HepG2 (cell line): ENCODE results near the gene DHX36. TPM values are rescaled to one million over a fixed set of nuclear protein-coding genes. Genes with fewer than 3 reads are reported as not detected.

ENCODE experiments used
- ADNP ChIP-seq: sonication (generic); formaldehyde crosslinking; IDR thresholded peaks from 2 replicates; pipeline ENCODE4 v1.4.0; 2020; ENCODE audit warnings: missing genetic modification reagents
- ARID2 ChIP-seq: sonication (generic); formaldehyde crosslinking; IDR thresholded peaks from 2 replicates; pipeline ENCODE4 v1.8.1; 2022; ENCODE audit warnings: mild to moderate bottlenecking, missing genetic modification reagents, borderline replicate concordance
- ARNT2 ChIP-seq: sonication (generic); formaldehyde crosslinking; IDR thresholded peaks from 2 replicates; pipeline ENCODE4 v1.8.0; 2022; ENCODE audit warnings: mild to moderate bottlenecking, low read depth, missing genetic modification reagents, moderate library complexity
- CTCF ChIP-seq: sonication (generic); formaldehyde crosslinking; IDR thresholded peaks from 2 replicates; pipeline ENCODE4 v1.5.0; 2020; ENCODE audit warnings: mild to moderate bottlenecking, missing genetic modification reagents, moderate library complexity
- FOSL2 ChIP-seq: sonication (generic); formaldehyde crosslinking; IDR thresholded peaks from 2 replicates; pipeline ENCODE4 v1.4.0; 2020; ENCODE audit warnings: missing genetic modification reagents
- GATAD2A ChIP-seq: IDR thresholded peaks from 2 replicates; pipeline ENCODE4 v1.6.1; 2016
- HMG20A ChIP-seq: IDR thresholded peaks from 2 replicates; pipeline ENCODE4 v1.6.1; 2016; ENCODE audit warnings: borderline replicate concordance
- ISL2 ChIP-seq: sonication (generic); formaldehyde crosslinking; IDR thresholded peaks from 2 replicates; pipeline ENCODE4 v1.5.0; 2020; ENCODE audit warnings: missing genetic modification reagents
- KDM3A ChIP-seq: IDR thresholded peaks from 2 replicates; pipeline ENCODE4 v1.6.1; 2018; ENCODE audit warnings: low read depth, missing compliant biosample characterization
- MIXL1 ChIP-seq: IDR thresholded peaks from 2 replicates; pipeline ENCODE4 v1.6.1; 2016
- MTA1 ChIP-seq: sonication (generic); formaldehyde crosslinking; IDR thresholded peaks from 2 replicates; pipeline ENCODE4 v1.4.0; 2020; ENCODE audit warnings: missing genetic modification reagents, mild to moderate bottlenecking, borderline replicate concordance
- MXD3 ChIP-seq: IDR thresholded peaks from 2 replicates; pipeline ENCODE4 v1.6.1; 2016; ENCODE audit warnings: mild to moderate bottlenecking, missing biosample characterization, missing genetic modification reagents
- NCOR1 ChIP-seq: fragments of 200-600 bp; sonication (generic); IDR thresholded peaks from 2 replicates; pipeline ENCODE4 v1.7.0; 2017; ENCODE audit warnings: antibody characterized with exemption, low read length, borderline replicate concordance
- XRCC5 ChIP-seq: fragments of 200-400 bp; formaldehyde crosslinking; optimal IDR thresholded peaks from 2 replicates; pipeline ENCODE3; 2017; ENCODE audit warnings: mild to moderate bottlenecking, low read length
- ZBTB33 ChIP-seq: sonication (generic); formaldehyde crosslinking; IDR thresholded peaks from 2 replicates; pipeline ENCODE4 v1.4.0; 2020; ENCODE audit warnings: missing genetic modification reagents
- ZNF124 ChIP-seq: sonication (generic); formaldehyde crosslinking; IDR thresholded peaks from 2 replicates; pipeline ENCODE4 v1.4.0; 2020; ENCODE audit warnings: missing genetic modification reagents
- ZNF331 ChIP-seq: sonication (generic); formaldehyde crosslinking; IDR thresholded peaks from 2 replicates; pipeline ENCODE4 v1.4.0; 2020; ENCODE audit warnings: missing genetic modification reagents
- ZNF501 ChIP-seq: sonication (generic); formaldehyde crosslinking; IDR thresholded peaks from 2 replicates; pipeline ENCODE4 v1.5.1; 2020; ENCODE audit warnings: mild to moderate bottlenecking, moderate library complexity, missing genetic modification reagents
- ZNF513 ChIP-seq: sonication (generic); formaldehyde crosslinking; conservative IDR thresholded peaks from 2 replicates; pipeline ENCODE4 v1.5.0; 2020; ENCODE audit warnings: missing genetic modification reagents
- ZNF547 ChIP-seq: sonication (generic); formaldehyde crosslinking; IDR thresholded peaks from 2 replicates; pipeline ENCODE4 v1.5.1; 2020; ENCODE audit warnings: mild to moderate bottlenecking, missing genetic modification reagents
- ZNF598 ChIP-seq: sonication (generic); formaldehyde crosslinking; IDR thresholded peaks from 2 replicates; pipeline ENCODE4 v1.5.1; 2020; ENCODE audit warnings: mild to moderate bottlenecking, missing genetic modification reagents, borderline replicate concordance
- polyA plus RNA-seq, 8 experiments: library from polyadenylated mRNA; depleted of rRNA in 3 of 8; stranded (reverse) in 7 of 8; unstranded in 1 of 8; fragments of >200 nt; fragmentation: Illumina TruSeq in 4 of 8; extraction: Trizol in 4 of 8; gene quantifications; 2 replicates each; pipeline versions ENCODE4 v1.2.1 to v1.2.3, GENCODE V29; 2011 to 2016; ENCODE audit warnings: low read depth in 4 of 8, missing spikeins in 1 of 8, mixed read lengths in 1 of 8; ENCODE audit not compliant: insufficient read depth in 1 of 8
- total RNA-seq, 5 experiments: library from RNA; depleted of rRNA; stranded (reverse); fragments of >200 nt; fragmentation: Illumina TruSeq; extraction: Trizol; gene quantifications; 2 replicates each; pipeline ENCODE4 v1.2.3, GENCODE V29; 2016; ENCODE audit warnings: low read depth in 1 of 5
- TF ChIP-seq, protein P1 (sequence below): IDR thresholded peaks from 2 replicates; pipeline ENCODE4 v1.6.1; 2016; ENCODE audit warnings: low read depth, borderline replicate concordance
- TF ChIP-seq, protein P2 (sequence below): conservative IDR thresholded peaks from 2 replicates; pipeline ENCODE4 v1.6.1; 2018; ENCODE audit warnings: missing genetic modification reagents

Gene DHX36
- total and polyA plus RNA-seq, 2 of the 13 experiments (the other 11 are each of a cell fraction or from before 2014, with no cell fraction given), result 30.3 to 44.2 TPM

GRCh38 chr3:154252759-154253638 lies 71.3 kb downstream of the DHX36 start (continued):
- TF ChIP-seq ZBTB33 (CRISPR knock-in tag), result peak; percentile 58; the same call in 1 of the 2 replicates
- 0 out of 2 replicates have a peak, but pooled peaks have one; percentile 39 for TF ChIP-seq KDM3A (CRISPR knock-in tag)
- TF ChIP-seq ISL2, result peak; percentile 43; the same call in 1 of the 2 replicates
- TF ChIP-seq, protein P1, sequence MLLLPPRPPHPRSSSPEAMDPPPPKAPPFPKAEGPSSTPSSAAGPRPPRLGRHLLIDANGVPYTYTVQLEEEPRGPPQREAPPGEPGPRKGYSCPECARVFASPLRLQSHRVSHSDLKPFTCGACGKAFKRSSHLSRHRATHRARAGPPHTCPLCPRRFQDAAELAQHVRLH, result peak; percentile 79; the same call in 1 of the 2 replicates
- no peak for TF ChIP-seq ZNF513 (CRISPR knock-in tag)
- TF ChIP-seq ZNF331 (CRISPR knock-in tag), result 0 out of 2 replicates have a peak, but pooled peaks have one; percentile 26
- TF ChIP-seq ZNF124, result 0 out of 2 replicates have a peak, but pooled peaks have one; percentile 46
- 0 out of 2 replicates have a peak, but pooled peaks have one; percentile 11 for TF ChIP-seq HMG20A (CRISPR knock-in tag)
- peak; percentile 54; the same call in 1 of the 2 replicates for TF ChIP-seq ZNF501 (CRISPR knock-in tag)
- no peak for TF ChIP-seq MTA1
- no peak for TF ChIP-seq MXD3 (CRISPR knock-in tag)
- no peak for TF ChIP-seq ARNT2 (CRISPR knock-in tag)
- TF ChIP-seq CTCF (CRISPR knock-in tag), result peak; percentile 95
- TF ChIP-seq ZNF547, result no peak
- TF ChIP-seq ADNP, result no peak
- no peak for TF ChIP-seq NCOR1
- TF ChIP-seq ARID2, result no peak
- TF ChIP-seq, protein P2, sequence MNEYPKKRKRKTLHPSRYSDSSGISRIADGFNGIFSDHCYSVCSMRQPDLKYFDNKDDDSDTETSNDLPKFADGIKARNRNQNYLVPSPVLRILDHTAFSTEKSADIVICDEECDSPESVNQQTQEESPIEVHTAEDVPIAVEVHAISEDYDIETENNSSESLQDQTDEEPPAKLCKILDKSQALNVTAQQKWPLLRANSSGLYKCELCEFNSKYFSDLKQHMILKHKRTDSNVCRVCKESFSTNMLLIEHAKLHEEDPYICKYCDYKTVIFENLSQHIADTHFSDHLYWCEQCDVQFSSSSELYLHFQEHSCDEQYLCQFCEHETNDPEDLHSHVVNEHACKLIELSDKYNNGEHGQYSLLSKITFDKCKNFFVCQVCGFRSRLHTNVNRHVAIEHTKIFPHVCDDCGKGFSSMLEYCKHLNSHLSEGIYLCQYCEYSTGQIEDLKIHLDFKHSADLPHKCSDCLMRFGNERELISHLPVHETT, result no peak
- TF ChIP-seq GATAD2A (CRISPR knock-in tag), result peak; percentile 34; the same call in 1 of the 2 replicates
- TF ChIP-seq MIXL1 (CRISPR knock-in tag), result peak; percentile 74; the same call in 1 of the 2 replicates
- TF ChIP-seq ZNF598 (CRISPR knock-in tag), result peak; percentile 61; the same call in 1 of the 2 replicates
- peak; percentile 30 for TF ChIP-seq XRCC5
- 0 out of 2 replicates have a peak, but pooled peaks have one; percentile 19 for TF ChIP-seq FOSL2 (CRISPR knock-in tag)
